Peyer's patch (tissue), 4 donors: ENCODE measurements around the gene TRIP11. TPM values are rescaled to one million over a fixed set of nuclear protein-coding genes. Genes with fewer than 3 reads are reported as not detected.
A peak's percentile ranks its signal among the peaks of the same experiment; 100 is the strongest.

Experiments
- DNase-seq, 3 donors: peaks; one replicate each; pipeline ENCODE4 v3.0.0-alpha.2; 2017 to 2019
- H3K27ac ChIP-seq, 4 donors: fragments of 200-600 bp; sonication (generic); one replicate each; pipeline ENCODE4 v1.5.1; 2016 to 2019
- H3K27me3 ChIP-seq, 2 donors: fragments of 200-600 bp; sonication (generic); one replicate each; pipeline ENCODE4 v1.5.1; 2019
- H3K36me3 ChIP-seq, 3 donors: fragments of 200-600 bp; sonication (generic); one replicate each; pipeline ENCODE4 v1.5.1; 2016 to 2019
- H3K4me1 ChIP-seq, 4 donors: fragments of 200-600 bp; sonication (generic); one replicate each; pipeline ENCODE4 v1.5.1; 2016 to 2019
- H3K4me3 ChIP-seq, 4 donors: fragments of 200-600 bp; sonication (generic); 1 replicate in 3 of 4; 2 replicates in 1 of 4; pipeline ENCODE4 v1.5.1; 2016 to 2019; ENCODE audit warnings: mild to moderate bottlenecking in 1 of 4
- H3K9me3 ChIP-seq, 4 donors: fragments of 200-600 bp; sonication (generic); one replicate each; pipeline ENCODE4 v1.5.1; 2016 to 2019; ENCODE audit warnings: mild to moderate bottlenecking in 1 of 4
- POLR2A ChIP-seq, 2 donors: fragments of 450-650 bp; IDR thresholded peaks; one replicate each; pipeline ENCODE4 v1.5.1; 2017; ENCODE audit warnings: antibody characterized with exemption in 2 of 2, mild to moderate bottlenecking in 2 of 2, moderate library complexity in 2 of 2
- total RNA-seq, 4 donors: library from RNA; depleted of rRNA; stranded (reverse); fragments of >200 nt; gene quantifications; one replicate each; pipeline ENCODE4 v1.1.0, GENCODE V29; 2016
- TF ChIP-seq, protein P1 (sequence below), 6 experiments: fragments of 450-650 bp in 4 of 6; fragments of 200-600 bp in 2 of 6; sonication (generic) in 1 of 6; IDR thresholded peaks; one replicate each; pipeline ENCODE4 v1.5.1; 2017 to 2019; ENCODE audit warnings: antibody characterized with exemption in 6 of 6, mild to moderate bottlenecking in 3 of 6, moderate library complexity in 1 of 6

TRIP11 gene
- total RNA-seq, 4 donors from 2014 or later, result 24.0 to 74.3 (median 44.7) TPM

DNA sequence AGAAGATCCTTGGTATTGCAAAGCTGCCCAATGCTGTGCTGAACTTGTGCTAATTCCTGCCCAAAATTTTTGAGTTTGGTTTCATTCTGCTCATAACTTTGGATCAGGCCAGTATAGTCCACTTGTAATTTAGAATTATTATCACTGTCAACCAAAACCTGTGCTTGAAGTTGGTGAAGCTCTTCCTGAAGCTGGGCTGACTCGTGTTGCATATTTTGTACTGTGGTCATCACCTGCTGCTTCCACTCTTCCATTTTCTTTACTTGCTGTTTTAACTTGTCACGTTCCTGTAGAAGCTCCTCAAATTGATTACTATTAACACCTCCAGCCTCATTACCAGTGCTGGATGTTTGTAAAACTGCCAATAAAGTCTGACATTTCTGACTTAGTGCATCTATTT, 35.8 kb downstream of the TRIP11 start:
- no peaks in the 10 kb centered on the region for H3K9me3 ChIP-seq
- H3K4me3 ChIP-seq, result no peak overlapping the region
- no peaks in the 10 kb centered on the region for H3K27me3 ChIP-seq
- no peak for DNase-seq
- no peak for TF ChIP-seq POLR2A (IDR thresholded peaks at IDR 0.05)
- TF ChIP-seq, protein P1, sequence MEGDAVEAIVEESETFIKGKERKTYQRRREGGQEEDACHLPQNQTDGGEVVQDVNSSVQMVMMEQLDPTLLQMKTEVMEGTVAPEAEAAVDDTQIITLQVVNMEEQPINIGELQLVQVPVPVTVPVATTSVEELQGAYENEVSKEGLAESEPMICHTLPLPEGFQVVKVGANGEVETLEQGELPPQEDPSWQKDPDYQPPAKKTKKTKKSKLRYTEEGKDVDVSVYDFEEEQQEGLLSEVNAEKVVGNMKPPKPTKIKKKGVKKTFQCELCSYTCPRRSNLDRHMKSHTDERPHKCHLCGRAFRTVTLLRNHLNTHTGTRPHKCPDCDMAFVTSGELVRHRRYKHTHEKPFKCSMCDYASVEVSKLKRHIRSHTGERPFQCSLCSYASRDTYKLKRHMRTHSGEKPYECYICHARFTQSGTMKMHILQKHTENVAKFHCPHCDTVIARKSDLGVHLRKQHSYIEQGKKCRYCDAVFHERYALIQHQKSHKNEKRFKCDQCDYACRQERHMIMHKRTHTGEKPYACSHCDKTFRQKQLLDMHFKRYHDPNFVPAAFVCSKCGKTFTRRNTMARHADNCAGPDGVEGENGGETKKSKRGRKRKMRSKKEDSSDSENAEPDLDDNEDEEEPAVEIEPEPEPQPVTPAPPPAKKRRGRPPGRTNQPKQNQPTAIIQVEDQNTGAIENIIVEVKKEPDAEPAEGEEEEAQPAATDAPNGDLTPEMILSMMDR (IDR thresholded peaks at IDR 0.05), result no peak
- no peaks in the 10 kb centered on the region for H3K4me1 ChIP-seq
- peaks cover 0 to 50% (median 0%) of the 10 kb centered on the region in 3 donors for H3K36me3 ChIP-seq
- no peak overlapping the region for H3K27ac ChIP-seq

DNA sequence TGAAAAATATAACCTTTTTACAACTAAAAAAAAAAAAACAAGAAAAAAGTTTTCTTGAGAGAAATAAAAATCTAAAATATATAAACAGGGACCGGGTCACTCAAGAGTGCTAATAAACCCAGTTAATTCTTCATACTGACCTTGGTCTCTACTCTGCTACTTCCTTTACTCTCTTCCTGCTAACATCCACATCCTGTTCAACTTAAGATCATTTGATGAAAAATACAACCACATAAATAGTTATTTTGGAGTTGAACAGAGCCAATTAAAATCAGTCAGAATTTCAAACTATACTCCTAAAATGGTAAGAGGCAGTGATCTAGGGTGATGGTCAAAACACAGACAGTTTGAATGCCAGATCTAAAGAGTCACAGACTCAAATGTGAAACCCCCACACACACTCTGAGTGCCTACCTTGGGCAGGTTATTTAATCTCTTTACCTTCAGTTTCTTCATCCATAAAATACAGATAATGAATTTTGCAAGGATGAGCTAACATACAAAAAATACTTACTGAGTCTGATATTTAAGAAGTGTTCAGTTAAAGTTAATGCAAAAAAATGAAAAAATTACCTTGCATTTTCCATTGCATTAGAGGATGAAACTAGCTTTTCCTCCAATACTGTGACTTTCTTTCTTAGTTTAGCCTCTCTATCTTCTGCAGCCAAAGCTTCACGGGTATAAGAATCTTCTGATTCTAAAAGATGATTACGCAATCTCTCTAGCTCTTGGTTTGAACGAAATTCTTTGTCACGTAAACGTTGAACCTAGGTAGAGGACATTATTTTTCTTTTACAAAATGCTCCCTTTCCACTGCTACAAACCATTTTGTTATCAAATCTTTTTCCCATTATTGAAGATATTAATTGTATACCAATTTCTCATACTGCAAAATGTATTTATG, 40.9 kb downstream of the TRIP11 start:
- DNase-seq, result no peak
- Histone ChIP-seq H3K27me3 (no peaks in the 10 kb centered on the region), H3K4me1 (peaks cover 0 to 19% (median 0%) of the 10 kb centered on the region in 4 donors), H3K27ac (no peak overlapping the region), H3K9me3 (no peaks in the 10 kb centered on the region), H3K36me3 (peaks cover 0 to 20% (median 0%) of the 10 kb centered on the region in 3 donors), H3K4me3 (no peak overlapping the region)
- no peak for TF ChIP-seq POLR2A (IDR thresholded peaks at IDR 0.05)
- TF ChIP-seq, protein P1 (IDR thresholded peaks at IDR 0.05), result no peak

DNA sequence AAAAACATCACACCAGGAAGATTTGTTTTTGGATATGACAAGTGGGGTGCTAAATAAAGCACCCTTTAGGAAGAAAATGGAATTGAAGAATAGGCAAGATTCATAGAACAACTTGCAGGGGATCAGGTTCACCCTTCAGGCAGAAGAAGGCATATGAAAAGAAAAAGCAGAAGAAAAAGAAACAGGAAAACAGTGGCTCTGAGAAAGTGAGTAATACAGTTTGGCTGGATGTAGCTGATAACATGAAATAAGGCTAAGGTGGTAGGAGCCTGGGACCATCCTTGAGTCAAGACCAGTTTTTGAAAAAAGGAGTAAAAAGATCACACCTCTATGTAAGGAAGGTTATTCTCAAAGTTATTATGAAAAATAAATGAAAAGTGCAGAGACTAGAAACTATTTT, 42.4 kb downstream of the TRIP11 start:
- DNase-seq, result no peak
- H3K27me3 ChIP-seq, result no peaks in the 10 kb centered on the region

DNA sequence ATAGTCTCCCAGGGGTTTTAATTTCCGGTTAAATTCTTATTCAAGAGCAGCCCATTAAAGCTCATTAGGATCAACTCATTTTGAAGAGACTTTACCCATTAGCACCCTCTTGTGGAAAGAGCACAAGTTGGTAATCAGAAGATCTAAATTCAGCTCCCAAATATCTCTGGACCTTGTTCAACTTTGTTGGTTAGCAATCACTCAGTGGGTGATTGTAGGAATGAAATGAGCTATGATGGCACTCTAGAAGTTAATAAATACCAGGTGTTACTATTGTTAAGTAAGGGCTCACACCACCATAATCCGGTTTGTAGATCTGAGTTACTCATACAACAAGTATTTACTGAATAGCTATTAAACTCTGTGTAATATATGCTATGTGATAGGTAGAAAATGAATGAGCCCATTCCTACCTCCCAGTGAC, 42.9 kb downstream of the TRIP11 start:
- Histone ChIP-seq H3K27ac (peak overlapping the region in 3 of 4 donors; percentile 8 to 61 (median 18)), H3K9me3 (no peaks in the 10 kb centered on the region), H3K36me3 (peaks cover 0 to 35% (median 0%) of the 10 kb centered on the region in 3 donors), H3K4me1 (peaks cover 0 to 19% (median 0%) of the 10 kb centered on the region in 4 donors), H3K4me3 (no peak overlapping the region), H3K27me3 (no peaks in the 10 kb centered on the region)
- TF ChIP-seq, protein P1 (IDR thresholded peaks at IDR 0.05), result peak in 5 of 6 experiments; percentile 44 to 75 (median 64)
- no peak for TF ChIP-seq POLR2A (IDR thresholded peaks at IDR 0.05)
- DNase-seq, result no peak

More for the DNA sequence above, 42.4 kb downstream of the TRIP11 start:
- peaks cover 0 to 30% (median 0%) of the 10 kb centered on the region in 3 donors for H3K36me3 ChIP-seq
- TF ChIP-seq POLR2A (IDR thresholded peaks at IDR 0.05), result no peak
- TF ChIP-seq, protein P1 (IDR thresholded peaks at IDR 0.05), result no peak
- H3K4me1 ChIP-seq, result peaks cover 0 to 19% (median 0%) of the 10 kb centered on the region in 4 donors
- no peaks in the 10 kb centered on the region for H3K9me3 ChIP-seq
- H3K4me3 ChIP-seq, result no peak overlapping the region
- H3K27ac ChIP-seq, result peak overlapping the region in 3 of 4 donors; percentile 8 to 61 (median 18)

DNA sequence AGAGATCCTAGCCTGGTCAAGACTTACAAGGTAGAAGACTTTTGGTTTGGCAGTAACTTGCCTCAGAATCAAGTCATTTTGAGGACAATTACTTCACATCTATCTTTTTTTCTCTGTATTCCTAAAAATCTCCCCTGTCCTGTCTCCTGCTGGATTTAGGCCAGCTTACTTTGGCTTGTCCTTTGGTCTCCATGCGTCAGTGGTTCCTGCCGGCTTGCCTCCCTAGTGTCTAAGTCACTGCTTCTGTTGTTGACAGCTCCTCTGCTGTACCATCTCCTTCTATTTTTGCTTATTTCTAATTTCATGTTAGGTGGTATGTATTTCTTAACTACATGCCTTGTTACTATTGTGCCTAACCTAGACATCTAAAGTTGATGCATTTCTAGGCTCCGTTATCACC, 52.7 kb downstream of the TRIP11 start:
- no peak for DNase-seq
- no peak overlapping the region for H3K4me3 ChIP-seq
- no peak overlapping the region for H3K27ac ChIP-seq
- H3K27me3 ChIP-seq, result no peaks in the 10 kb centered on the region
- no peaks in the 10 kb centered on the region for H3K9me3 ChIP-seq
- no peaks in the 10 kb centered on the region for H3K4me1 ChIP-seq
- TF ChIP-seq, protein P1 (IDR thresholded peaks at IDR 0.05), result no peak
- no peak for TF ChIP-seq POLR2A (IDR thresholded peaks at IDR 0.05)
- peaks cover 0 to 49% (median 0%) of the 10 kb centered on the region in 3 donors for H3K36me3 ChIP-seq
